ENCODE results near the gene BTN2A1. TPM values are rescaled to one million over a fixed set of nuclear protein-coding genes. Genes with fewer than 3 reads are reported as not detected.

The BTN2A1 gene
- total RNA-seq, 1 experiment from 2014 or later = 11.2 TPM

- peak overlapping the region; percentile 29 for H2AFZ ChIP-seq (ENCODE audit: low read depth, low read length, poor library complexity, severe bottlenecking)
- no peaks in the 10 kb centered on the region for H3K79me2 ChIP-seq (ENCODE audit: insufficient read depth, low read length)
- no peak overlapping the region for H3K27ac ChIP-seq (ENCODE audit: low read depth, low read length)
- H3K9me2 ChIP-seq (ENCODE audit: insufficient read depth) = no peaks in the 10 kb centered on the region
- H3K27me3 ChIP-seq (ENCODE audit: insufficient read depth, low read length) = no peaks in the 10 kb centered on the region
- no peaks in the 10 kb centered on the region for H4K20me1 ChIP-seq (ENCODE audit: insufficient read depth)
- DNase-seq (ENCODE audit: low read depth, low spot score) (no peak), ATAC-seq (no peak)
- H3K4me1 ChIP-seq (ENCODE audit: control insufficient read depth in 1 of 2, insufficient read depth in 2 of 2, low read length in 2 of 2) = peaks cover 1 to 21% of the 10 kb centered on the region in 2 experiments; a peak in 3 of 4 replicates
- ChIA-PET RAD21 (ENCODE audit: low non-redundant PET in 1 of 2, low total read pairs in 2 of 2, uncharacterized antibody in 2 of 2, unreplicated experiment in 2 of 2) (no interaction called here), POLR2A (no interaction called here), CTCF (no interaction called here)
- no TSS peak for BruUV-seq (replicated peaks)
- H3K9ac ChIP-seq (ENCODE audit: low read length) = no peak overlapping the region
- no peak for TF ChIP-seq TCF7L2 (IDR thresholded peaks at IDR 0.05; ENCODE audit: borderline replicate concordance, extremely low read depth, insufficient read depth, insufficient read length)
- TF ChIP-seq ZFX (IDR thresholded peaks at IDR 0.05) = no peak
- TF ChIP-seq FOSL1 (IDR thresholded peaks at IDR 0.05; ENCODE audit: low read depth) = no peak
- TF ChIP-seq SP1 (IDR thresholded peaks at IDR 0.05; ENCODE audit: low read depth) = no peak
- TF ChIP-seq CEBPB (IDR thresholded peaks at IDR 0.05; ENCODE audit: low read depth) = no peak
- no peak for TF ChIP-seq ZNF274 (IDR thresholded peaks at IDR 0.05; ENCODE audit: low read depth, low read length)
- TF ChIP-seq EGR1 (IDR thresholded peaks at IDR 0.05; ENCODE audit: low read depth) = no peak
- TF ChIP-seq ELF1 (IDR thresholded peaks at IDR 0.05; ENCODE audit: borderline replicate concordance, low read depth) = no peak
- TF ChIP-seq CTCF (IDR thresholded peaks at IDR 0.05 in 2 of 3, conservative IDR thresholded peaks at IDR 0.05 in 1 of 3; ENCODE audit: borderline replicate concordance in 1 of 3, insufficient read depth in 1 of 3, low read depth in 2 of 3, low read length in 2 of 3) = no peak
- TF ChIP-seq EZH2phosphoT487 (IDR thresholded peaks at IDR 0.05; ENCODE audit: borderline replicate concordance) = no peak
- TF ChIP-seq SRF (IDR thresholded peaks at IDR 0.05; ENCODE audit: low read depth) = no peak
- TF ChIP-seq MAX (IDR thresholded peaks at IDR 0.05) = no peak
- no peak for TF ChIP-seq POLR2AphosphoS5 (IDR thresholded peaks at IDR 0.05; ENCODE audit: low read depth, low read length)
- no peak for TF ChIP-seq EZH2 (IDR thresholded peaks at IDR 0.05)
- no peak for TF ChIP-seq RAD21 (IDR thresholded peaks at IDR 0.05; ENCODE audit: low read depth)
- TF ChIP-seq POLR2A (IDR thresholded peaks at IDR 0.05; ENCODE audit: borderline replicate concordance, extremely low read depth, insufficient read depth, insufficient read length) = no peak
- no peak for TF ChIP-seq JUND (IDR thresholded peaks at IDR 0.05)
- no peak for TF ChIP-seq ZBTB33 (IDR thresholded peaks at IDR 0.05; ENCODE audit: extremely low read depth, insufficient replicate concordance, low read length)
- TF ChIP-seq, protein P1, sequence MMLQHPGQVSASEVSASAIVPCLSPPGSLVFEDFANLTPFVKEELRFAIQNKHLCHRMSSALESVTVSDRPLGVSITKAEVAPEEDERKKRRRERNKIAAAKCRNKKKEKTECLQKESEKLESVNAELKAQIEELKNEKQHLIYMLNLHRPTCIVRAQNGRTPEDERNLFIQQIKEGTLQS (IDR thresholded peaks at IDR 0.05) = no peak
- H3K9me3 ChIP-seq (ENCODE audit: control insufficient read depth in 1 of 2, insufficient read depth in 1 of 2, low read depth in 1 of 2, low read length in 2 of 2) = no peaks in the 10 kb centered on the region
- intact Hi-C loops (cut with micrococcal nuclease) = no loop called here
- no peak overlapping the region for H3K4me3 ChIP-seq (replicated peaks in 1 of 2; ENCODE audit: low read depth in 1 of 2, low read length in 2 of 2)
- H3K36me3 ChIP-seq (ENCODE audit: control insufficient read depth in 1 of 2, insufficient read depth in 2 of 2, low read length in 2 of 2) = no peaks in the 10 kb centered on the region
- no peak overlapping the region for H3K4me2 ChIP-seq (ENCODE audit: low read length)
Observed at GRCh38 chr6:26514984-26515383, 57.2 kb downstream of the BTN2A1 start.
